HG02973 (cell line): Measurements from ENCODE around the gene COG5.

Experiments used
- ATAC-seq: cut with Tn5 transposase; IDR thresholded peaks from one replicate; pipeline ENCODE4 v1.9.1; 2021; ENCODE audit warnings: moderate library complexity; ENCODE audit not compliant: unreplicated experiment

Gene COG5

DNA sequence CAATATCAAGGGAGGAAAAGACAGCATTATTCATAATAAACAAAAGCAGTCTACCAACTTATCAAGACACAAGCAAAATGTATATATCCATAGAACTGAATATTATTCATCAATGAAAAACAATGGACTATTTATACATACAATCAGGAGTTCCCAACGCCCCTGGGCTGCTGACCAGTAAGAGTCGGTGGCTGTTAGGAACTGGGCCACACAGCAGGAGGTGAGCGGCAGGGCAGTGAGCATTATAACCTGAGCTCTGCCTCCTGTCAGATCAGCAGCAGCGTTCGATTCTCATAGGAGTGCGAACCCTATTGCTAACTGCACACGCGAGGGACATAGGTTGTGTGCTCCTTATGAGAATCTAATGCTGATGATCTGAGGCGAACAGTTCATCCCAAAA, 165.6 kb downstream of the COG5 start:
- no peak for ATAC-seq

DNA sequence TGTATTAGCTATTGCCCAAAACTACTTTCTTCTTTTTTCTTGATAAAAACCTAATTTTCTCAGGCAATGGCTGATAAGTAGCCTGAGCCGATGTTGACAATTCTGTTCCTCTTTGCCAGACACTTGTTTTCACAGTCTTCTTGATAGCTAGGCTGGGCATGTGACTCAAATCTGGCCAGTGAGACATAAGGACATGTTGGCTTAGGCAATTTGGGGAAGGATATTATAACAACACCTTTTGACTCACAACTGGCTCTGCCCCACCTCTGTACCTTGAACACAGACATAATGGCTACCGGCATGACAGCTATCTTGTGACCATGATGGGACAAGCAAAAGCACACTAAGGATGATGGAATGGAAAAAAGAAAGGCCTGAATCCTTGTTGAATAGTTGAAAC, 166.7 kb downstream of the COG5 start:
- no peak for ATAC-seq

DNA sequence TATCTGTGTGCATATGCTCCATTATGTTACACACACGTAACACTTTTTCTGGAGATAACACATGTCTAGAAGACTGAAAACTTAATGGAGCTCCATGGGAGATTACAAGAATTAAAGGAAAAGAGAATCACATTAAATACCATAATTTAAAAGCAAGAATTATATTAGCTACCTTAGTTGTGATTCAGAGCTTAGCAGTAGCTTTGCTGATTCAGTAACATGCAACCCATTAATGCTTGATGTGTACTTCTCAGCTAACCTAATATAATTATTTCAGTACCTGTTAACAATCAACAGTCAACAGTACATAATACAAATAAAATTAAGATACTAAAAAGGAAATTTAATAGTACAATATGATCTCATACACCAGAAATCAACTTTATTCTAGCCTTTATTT, 167.6 kb downstream of the COG5 start:
- no peak for ATAC-seq

DNA sequence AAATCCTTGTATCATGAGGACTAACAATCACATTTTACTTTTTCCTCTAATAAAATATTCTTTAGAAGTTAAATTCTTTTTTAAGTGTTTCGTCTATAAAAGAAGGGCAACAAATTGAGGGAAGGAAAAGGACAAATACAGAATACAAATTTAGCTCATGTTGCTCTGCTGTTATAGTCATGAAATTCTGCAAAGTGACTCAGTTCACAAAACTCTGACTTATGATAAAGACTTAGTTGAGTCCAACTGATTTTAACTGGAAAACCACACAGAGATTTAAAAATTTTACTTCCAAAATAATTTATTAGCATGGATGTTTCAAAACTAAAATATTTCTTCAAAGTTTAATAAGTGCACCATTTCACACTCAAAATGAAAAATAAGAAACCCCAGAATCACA, 168.9 kb downstream of the COG5 start:
- ATAC-seq = no peak

DNA sequence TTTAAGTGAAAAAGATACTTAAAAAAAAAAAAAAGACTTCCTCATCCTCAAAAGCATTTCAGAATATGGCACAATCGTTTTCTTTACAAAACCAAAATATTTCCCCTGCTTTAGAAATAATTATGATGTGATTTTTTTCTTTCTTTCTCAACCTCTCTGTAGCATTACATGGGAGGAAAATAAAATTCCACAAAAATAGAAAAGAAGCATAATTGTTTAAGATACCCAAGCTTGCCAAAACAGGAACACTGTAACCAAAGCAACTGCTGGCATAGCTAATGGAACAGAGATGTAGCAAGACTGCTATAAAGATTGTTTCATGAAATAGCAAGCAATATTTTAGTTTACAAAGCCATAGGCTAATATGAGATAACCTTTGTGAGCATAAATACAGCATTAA, 169.4 kb downstream of the COG5 start:
- ATAC-seq = no peak

DNA sequence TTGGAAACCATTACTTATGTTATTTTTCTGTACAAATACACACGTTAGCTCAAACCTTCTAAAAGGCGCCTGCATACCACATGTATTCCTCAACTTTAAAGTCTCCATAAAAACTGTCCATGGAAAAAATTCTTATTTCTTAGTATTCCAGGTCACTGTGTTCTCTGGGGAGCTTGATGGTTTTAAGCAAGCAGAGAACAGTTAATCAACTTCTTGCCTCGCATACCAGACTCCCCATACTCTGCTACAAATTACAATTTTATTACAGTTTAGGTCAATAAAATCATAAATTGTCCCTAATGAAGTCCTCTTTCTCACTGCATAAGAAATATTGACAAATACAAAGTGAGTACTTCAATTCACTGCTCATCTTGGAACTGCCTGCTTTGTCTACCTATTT, 170.9 kb downstream of the COG5 start:
- no peak for ATAC-seq

DNA sequence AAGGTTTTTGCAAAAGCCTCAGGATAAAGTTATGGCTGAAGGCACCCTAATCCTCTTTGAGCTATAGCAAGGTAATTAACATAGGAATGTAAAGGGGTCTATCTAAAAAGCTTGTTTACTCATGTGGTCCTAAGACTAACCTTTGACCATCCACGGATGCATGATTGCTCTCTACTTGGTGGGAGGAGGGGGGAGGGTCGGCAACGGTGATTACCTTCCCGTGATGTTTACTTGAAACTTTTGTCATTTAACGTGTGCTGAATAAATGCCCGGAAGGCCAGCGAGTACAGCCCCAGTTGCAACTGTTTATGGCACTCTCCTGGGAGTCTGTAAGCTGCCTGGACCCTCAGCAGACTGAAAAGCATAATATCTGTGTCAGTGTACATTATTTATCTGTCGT, 172.8 kb downstream of the COG5 start:
- no peak for ATAC-seq

DNA sequence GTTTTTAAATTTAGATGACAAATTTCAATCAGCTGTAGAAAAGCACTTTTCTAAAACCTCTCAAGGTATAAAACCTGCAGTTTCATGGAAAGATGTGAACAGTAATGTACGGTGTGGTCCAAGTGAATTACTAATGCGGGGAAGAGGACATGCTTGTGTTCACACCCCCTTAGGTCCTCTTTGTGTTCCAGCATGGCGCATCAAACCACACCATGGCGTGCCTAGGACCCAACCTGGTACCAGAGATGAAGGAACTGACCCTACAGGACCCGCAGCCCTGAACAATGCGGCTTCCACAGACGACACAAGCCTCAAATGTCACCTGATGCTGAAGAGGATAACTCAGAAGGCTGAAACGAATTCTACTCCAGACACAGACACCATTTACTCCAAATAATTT, 175.1 kb downstream of the COG5 start:
- no peak for ATAC-seq

DNA sequence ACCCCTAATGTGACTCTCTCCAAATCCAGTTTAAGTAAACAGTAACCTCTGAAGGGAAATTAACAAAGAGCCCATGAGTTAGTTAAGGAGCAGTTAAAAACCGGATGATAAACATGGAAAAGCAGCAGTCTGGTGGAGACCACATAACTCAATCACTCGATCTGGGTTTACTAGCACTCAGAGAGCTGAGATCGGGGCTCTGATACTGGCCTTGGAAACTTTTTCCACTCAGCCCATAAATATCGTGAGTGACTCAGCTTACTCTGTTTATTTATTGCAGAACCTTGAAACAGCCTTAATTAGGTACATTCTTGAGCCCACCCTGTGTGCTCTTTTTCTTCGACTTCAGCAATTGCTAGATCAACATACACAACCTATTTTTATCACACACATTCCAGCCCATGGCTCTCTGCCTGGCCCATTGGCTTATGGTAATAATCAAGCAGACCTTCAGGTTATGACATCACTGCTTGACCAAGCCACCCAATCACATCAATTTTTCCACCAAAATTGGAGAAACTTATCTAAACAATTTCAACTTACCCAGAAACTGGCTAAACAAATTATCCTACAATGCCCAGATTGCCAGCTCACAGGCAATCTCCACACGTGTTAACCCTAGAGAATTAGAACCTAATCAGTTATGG, 176.0 kb downstream of the COG5 start:
- no peak for ATAC-seq

DNA sequence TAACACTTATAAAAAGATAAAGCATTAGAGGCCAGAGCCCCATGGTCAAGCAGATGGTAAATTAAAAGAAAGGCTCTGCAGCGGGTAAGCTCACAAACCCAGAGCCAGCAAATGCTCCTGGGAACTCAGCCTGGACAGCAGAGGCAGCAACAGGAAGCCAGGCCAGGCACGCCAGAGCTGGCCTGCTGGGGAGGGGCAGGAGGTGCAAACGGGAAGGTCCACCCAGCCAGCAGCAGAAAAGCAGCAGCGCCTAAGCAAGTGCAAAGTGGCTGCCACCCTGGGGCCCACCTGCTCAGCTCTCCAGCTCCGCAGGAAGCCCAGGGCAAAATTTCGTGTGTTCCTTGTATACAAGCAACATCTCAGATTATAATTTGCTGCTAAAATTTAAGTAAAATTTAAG, 176.6 kb downstream of the COG5 start:
- no peak for ATAC-seq

DNA sequence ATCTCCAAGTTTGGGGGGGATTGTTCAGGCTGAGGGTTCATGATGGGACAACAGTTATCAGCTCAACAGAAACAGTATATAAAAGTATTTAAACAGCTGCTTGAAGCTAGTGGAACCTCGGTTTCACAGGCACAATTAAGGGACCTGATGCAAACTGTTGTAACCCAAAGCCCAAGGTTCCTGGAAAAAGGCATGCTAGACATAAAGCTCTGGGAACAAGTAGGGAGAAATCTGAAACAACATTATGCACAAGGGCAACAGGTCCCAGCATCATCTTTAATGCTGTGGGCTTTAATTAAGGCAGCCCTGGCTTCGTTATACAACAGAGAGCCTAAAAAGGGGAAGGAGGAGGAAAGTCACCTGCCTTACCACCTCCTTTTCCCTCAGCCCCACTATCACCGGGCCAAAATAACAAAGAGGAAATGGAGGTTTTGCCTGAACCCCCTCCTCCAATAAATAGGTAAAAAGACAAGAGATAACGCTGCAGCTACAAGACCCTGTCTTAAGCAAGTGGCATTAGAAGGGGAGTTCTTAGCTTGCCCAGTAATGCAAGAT, 177.1 kb downstream of the COG5 start:
- no peak for ATAC-seq

DNA sequence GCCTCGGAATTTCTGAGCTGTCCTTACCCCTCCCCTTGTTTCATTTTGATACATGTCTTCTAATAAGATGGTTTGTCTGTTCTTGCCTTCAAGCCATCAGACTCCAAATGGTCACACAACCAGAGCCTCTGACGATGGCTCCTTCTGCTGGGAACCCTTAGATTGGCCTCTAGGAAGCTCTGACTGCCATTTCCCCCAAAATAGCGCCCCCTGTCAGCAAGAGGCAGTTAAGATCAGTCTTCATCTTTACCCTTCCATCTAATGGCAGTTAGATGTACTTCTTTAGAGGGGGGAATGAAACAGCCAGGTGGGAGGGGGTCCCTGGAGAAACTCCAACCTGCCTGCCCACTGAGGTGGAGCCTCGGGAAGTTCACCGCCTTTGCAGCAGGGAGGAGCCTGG, 179.7 kb downstream of the COG5 start:
- no peak for ATAC-seq

DNA sequence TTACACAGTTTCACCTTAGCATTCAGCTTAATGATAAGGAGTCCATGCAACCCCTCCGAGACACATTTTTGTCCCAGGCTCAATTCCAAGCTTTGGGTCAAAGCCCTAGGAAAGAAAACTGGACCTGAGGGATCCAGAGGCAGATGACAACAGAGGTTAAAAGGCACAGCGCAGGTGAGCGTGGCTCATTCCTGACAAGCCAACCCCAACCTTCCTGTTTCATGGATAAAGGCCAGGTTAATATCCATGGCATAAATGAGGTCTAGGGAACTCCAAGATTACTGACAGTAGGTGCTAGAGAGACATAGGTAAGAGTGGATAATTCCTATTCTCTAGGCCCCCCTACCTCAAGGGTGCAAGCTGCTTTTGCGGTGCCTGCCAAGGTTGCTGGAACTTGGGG, 180.5 kb downstream of the COG5 start:
- no peak for ATAC-seq

DNA sequence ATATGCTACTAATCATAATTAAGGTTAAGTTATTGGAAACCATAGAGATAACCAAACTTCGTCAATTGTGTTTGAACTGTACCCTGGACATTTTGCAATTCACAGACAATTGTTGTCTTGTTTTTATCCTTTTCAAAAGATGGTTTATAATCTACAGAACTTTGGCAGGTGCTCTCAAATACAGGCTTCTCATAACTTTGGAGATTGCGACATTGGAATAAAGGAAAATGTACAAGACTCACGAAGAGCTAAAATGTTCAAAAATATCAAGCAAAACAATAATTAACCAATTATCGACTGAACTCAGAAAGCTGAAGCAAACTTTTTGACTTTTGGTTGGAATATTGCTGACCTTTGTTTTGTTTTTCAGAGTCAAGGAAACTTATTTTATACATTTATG, 182.3 kb downstream of the COG5 start:
- ATAC-seq = no peak

DNA sequence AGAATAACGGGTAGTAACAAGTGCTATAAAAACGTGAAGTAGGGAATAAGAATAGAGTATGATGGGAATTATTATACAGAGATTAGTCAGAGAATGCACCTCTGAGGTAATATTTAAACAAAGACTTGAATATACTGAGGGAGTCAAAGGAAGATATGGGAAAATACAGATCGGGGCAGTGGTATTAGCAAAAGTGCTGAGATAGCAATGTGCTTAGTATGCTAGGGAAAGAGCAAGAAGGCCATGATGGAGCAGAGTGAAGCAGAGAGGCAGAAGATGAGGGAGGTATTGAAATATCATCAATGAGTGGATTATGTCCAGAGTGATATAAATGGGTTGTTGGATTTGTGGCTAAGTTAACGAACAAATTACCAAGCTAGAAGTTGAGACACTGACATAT, 190.4 kb downstream of the COG5 start:
- ATAC-seq = no peak

DNA sequence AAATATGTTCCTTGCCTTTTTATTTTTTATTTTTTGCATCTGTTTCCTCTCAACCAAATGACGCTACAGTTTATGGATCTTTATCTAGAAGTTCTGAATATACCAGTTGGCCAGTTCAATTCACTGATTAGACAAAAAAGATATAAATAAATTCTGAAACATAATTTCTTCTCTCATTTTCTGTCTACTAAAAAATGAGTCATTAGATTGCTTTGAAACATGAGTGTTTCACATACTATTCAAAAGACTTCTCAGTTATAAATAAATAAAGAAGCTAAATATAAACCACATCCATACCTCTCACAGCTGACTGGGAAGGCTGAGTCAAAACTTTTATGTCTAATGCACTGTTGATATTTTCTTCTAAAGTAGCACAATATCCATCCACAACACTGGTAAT, 191.4 kb downstream of the COG5 start:
- no peak for ATAC-seq

DNA sequence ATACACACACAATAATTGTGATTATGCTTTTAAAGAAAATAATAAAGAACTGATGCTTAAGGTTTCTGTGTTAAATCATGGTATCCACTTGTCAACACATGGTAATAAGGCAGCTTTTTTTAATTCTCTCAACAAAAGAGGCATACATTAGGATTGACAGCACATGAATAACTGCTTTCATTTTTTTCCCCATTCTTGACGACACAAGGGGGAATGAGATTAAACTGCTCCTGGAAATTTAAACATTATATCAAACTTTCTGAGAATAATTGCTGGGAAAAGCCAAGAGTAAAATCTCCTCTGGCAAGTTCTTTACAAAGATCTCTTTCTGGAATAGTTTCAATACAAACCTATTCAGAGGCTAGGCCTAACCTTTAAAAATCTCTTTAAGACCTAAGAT, 192.9 kb downstream of the COG5 start:
- ATAC-seq = no peak

DNA sequence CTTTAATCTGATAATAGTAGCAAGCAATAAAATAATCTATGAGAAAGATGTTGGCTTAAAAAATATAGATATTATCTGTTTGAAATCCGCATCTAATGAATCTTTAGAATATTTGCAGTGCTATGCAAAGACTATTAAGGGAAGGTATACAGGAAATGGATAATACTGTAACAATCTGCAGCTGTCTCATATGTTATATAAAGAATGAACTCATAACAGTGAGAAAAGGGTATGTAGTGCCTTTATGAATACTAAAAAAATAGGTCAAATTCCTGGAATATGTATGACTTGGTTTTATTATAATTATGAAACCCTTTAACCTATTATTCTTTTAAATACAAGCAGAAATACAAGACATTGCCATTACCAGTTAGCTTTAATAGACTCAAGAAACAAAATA, 198.9 kb downstream of the COG5 start:
- ATAC-seq = no peak

DNA sequence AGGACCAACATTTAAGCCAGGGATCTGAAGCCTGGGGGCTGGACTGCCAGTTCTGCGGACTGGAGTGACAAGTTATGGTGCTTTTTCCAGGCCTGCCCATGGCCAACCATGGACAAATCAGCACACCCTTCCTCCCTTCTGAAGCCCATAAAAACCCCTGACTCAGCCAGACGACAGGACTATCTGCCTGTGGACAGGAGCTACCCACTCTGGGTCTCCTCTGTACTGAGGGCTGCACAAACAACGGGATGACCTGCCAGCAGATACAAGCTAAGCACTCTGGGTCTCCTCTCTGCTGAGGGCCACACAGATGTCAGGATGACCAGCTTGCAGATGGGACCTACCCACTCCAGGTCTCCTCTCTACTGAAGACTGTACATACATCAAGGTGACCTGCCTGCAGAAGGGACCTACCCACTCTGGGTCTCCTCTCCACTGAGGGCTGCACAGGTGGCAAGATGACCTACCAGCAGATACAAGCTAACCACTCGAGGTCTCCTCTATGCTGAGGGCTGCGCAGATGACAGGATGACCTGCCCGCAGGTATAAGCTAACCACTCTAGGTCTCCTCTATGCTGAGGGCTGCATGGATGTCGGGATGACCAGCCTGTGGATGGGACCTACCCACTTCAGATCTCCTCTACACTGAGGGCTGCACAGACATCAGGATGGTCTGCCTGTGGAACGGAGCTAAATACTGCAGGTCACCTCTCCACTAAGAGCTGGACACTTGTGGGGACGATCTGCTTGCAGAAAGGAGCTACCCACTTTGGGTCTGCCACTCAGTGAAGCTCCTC, 204.0 kb downstream of the COG5 start:
- ATAC-seq = no peak

DNA sequence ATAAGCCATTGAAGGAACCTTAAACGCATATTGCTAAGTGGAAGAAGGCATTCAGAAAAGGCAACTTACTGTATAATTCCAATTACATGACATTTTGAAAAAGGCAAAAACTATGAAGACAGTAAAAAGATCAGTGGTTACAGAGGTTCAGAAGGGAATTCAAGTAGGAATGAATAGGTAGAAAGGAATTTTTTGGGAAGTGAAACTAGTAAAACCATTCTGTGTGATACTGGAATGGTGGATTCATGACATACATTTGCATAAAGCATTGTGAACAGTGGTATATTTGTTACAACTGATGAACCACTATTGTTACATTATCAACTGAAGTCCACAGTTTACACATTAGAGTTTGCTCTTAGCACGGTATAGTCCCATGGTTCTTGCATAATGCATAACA, 208.1 kb downstream of the COG5 start:
- no peak for ATAC-seq

DNA sequence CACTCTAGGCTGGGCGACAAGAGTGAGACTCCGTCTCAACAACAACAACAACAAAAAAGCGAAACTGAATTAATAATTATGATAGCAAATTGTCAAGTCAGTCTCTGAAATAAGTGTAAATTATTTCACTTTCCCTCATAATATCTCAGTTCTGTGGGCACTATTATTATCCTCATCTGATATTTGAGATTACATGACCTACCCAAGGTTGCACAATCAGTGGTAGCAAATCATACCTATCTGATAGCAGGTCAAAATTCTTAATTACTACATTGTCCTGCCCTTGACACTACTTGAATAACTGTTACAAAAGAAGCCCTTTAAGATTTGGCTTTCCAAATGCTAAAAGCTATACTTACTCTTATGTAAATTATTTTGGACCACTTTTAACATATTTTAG, 209.1 kb downstream of the COG5 start:
- ATAC-seq = no peak

DNA sequence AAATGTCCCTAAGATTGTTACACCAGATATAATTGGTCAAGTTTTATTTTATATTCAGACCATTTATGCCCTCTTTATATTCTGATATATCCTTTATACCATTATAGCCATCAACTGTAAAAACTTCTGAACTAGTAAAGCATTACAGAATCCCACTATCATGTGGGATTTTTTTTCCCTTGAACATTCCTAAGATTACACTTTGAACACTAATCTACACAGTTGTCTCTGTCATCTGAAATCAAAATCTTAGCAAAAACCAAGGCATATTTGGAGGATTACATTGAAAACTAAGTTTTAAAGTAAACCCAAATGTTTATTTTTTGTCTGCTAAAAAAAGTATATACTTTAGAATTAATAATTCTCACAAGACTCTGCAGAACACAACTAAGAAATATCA, 210.0 kb downstream of the COG5 start:
- no peak for ATAC-seq

DNA sequence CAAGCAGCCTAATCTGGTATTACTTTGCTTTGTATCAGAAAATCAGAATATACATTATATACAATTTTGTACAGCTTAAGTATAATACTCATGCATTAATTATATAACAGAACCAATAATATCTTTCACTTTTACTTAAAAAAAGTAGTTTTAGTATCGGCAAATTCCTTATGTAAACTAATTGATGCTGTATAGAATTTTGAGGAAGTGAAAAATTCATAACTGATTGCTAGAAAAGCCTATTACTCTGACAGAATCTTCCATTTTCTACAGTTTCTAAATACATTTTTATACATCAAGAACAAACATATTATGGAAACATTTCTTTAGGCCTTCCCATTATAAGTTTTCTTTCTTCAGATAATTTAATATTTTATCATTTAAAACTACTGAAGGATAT, 217.8 kb downstream of the COG5 start:
- ATAC-seq = no peak
